Liver (tissue), 9 donors: ENCODE data around the gene TUFT1. TPM values are rescaled to one million over a fixed set of nuclear protein-coding genes. Genes with fewer than 3 reads are reported as not detected.

Source experiments
- DNase-seq: peaks from one replicate; pipeline ENCODE4 v3.0.0-alpha.2; 2017; ENCODE audit warnings: low spot score
- H3K27ac ChIP-seq, 2 donors: one replicate each; pipeline ENCODE4 v1.7.0; 2013; ENCODE audit warnings: inconsistent platforms in 2 of 2, low read length in 2 of 2, control low read depth in 1 of 2, low read depth in 1 of 2, mild to moderate bottlenecking in 1 of 2
- H3K27me3 ChIP-seq, 4 donors: one replicate each; pipeline versions ENCODE4 v1.6.1 to v1.7.0; 2013; ENCODE audit warnings: low read length in 3 of 4, inconsistent platforms in 1 of 4, mild to moderate bottlenecking in 1 of 4, moderate library complexity in 1 of 4; ENCODE audit not compliant: control insufficient read depth in 4 of 4, insufficient read depth in 4 of 4
- H3K36me3 ChIP-seq, 4 donors: one replicate each; pipeline versions ENCODE4 v1.6.1 to v1.7.0; 2013; ENCODE audit warnings: low read length in 3 of 4, mild to moderate bottlenecking in 3 of 4, low read depth in 1 of 4, moderate library complexity in 1 of 4; ENCODE audit not compliant: control insufficient read depth in 4 of 4, insufficient read depth in 3 of 4
- H3K4me1 ChIP-seq, 4 donors: one replicate each; pipeline versions ENCODE4 v1.6.1 to v1.7.0; 2013; ENCODE audit warnings: low read length in 3 of 4, mild to moderate bottlenecking in 3 of 4, moderate library complexity in 1 of 4; ENCODE audit not compliant: control insufficient read depth in 4 of 4, insufficient read depth in 4 of 4
- H3K4me3 ChIP-seq, 3 donors: one replicate each; pipeline versions ENCODE4 v1.6.1 to v1.7.0; 2013; ENCODE audit warnings: low read length in 3 of 3, control low read depth in 1 of 3, low read depth in 1 of 3, mild to moderate bottlenecking in 1 of 3
- H3K9ac ChIP-seq, 2 donors: one replicate each; pipeline ENCODE4 v1.7.0; 2013; ENCODE audit warnings: low read length in 2 of 2, mild to moderate bottlenecking in 2 of 2, moderate library complexity in 2 of 2, control low read depth in 1 of 2, low read depth in 1 of 2
- H3K9me3 ChIP-seq, 4 donors: one replicate each; pipeline versions ENCODE4 v1.6.1 to v1.7.0; 2013; ENCODE audit warnings: low read length in 3 of 4; ENCODE audit not compliant: control insufficient read depth in 4 of 4
- EGR1 ChIP-seq, 2 donors: IDR thresholded peaks; 2 replicates each; pipeline ENCODE4 v1.6.1; 2016 to 2018; ENCODE audit warnings: antibody characterized with exemption in 2 of 2, low read depth in 2 of 2
- FOXA1 ChIP-seq: IDR thresholded peaks from 2 replicates; pipeline ENCODE4 v1.6.1; 2016; ENCODE audit warnings: antibody characterized with exemption
- FOXA2 ChIP-seq: IDR thresholded peaks from 2 replicates; pipeline ENCODE4 v1.6.1; 2016; ENCODE audit warnings: antibody characterized with exemption
- GABPA ChIP-seq, 2 donors: IDR thresholded peaks in 1 of 2; conservative IDR thresholded peaks in 1 of 2; 2 replicates each; pipeline ENCODE4 v1.6.1; 2016; ENCODE audit warnings: antibody characterized with exemption in 2 of 2, mild to moderate bottlenecking in 1 of 2, moderate library complexity in 1 of 2
- HNF4G ChIP-seq: IDR thresholded peaks from 2 replicates; pipeline ENCODE4 v1.6.1; 2016; ENCODE audit warnings: antibody characterized with exemption
- JUND ChIP-seq, 2 donors: IDR thresholded peaks; 2 replicates each; pipeline ENCODE4 v1.6.1; 2016; ENCODE audit warnings: antibody characterized with exemption in 2 of 2
- NR2F2 ChIP-seq: IDR thresholded peaks from 2 replicates; pipeline ENCODE4 v1.6.1; 2016; ENCODE audit warnings: antibody characterized with exemption
- RXRA ChIP-seq, 2 donors: IDR thresholded peaks; 2 replicates each; pipeline ENCODE4 v1.6.1; 2017 to 2018; ENCODE audit warnings: antibody characterized with exemption in 2 of 2, mild to moderate bottlenecking in 1 of 2
- SP1 ChIP-seq: IDR thresholded peaks from 2 replicates; pipeline ENCODE4 v1.6.1; 2018; ENCODE audit warnings: antibody characterized with exemption, mild to moderate bottlenecking
- YY1 ChIP-seq: IDR thresholded peaks from 2 replicates; pipeline ENCODE4 v1.6.1; 2016; ENCODE audit warnings: antibody characterized with exemption, mild to moderate bottlenecking
- WGBS: extraction: QIAGEN DNeasy Blood & Tissue Kit; methylation state at CpG from one replicate; pipeline ENCODE4 v1.1.7; 2013; 5-methylcytosine and 5-hydroxymethylcytosine counted together
- polyA plus RNA-seq, 2 donors: library from polyadenylated mRNA; stranded (reverse) in 1 of 2; unstranded in 1 of 2; fragments of 200-250 nt in 1 of 2; fragments of >200 nt in 1 of 2; fragmentation: Nextera tagmentation in 1 of 2; extraction: Ambion mirVana in 1 of 2; gene quantifications; one replicate each; pipeline versions ENCODE4 v1.2.1 to v1.2.3, GENCODE V29; 2013 to 2015
- total RNA-seq, 2 donors: library from RNA; depleted of rRNA; stranded (reverse); fragments of >200 nt; gene quantifications; one replicate each; pipeline ENCODE4 v1.2.3, GENCODE V29; 2014
- TF ChIP-seq, protein P1 (sequence below): IDR thresholded peaks from 2 replicates; pipeline ENCODE4 v1.6.1; 2016; ENCODE audit warnings: antibody characterized with exemption
- TF ChIP-seq, protein P2 (sequence below): IDR thresholded peaks from 2 replicates; pipeline ENCODE4 v1.6.1; 2016; ENCODE audit warnings: antibody characterized with exemption
- TF ChIP-seq, protein P3 (sequence below): fragments of 150-350 bp; IDR thresholded peaks from 2 replicates; pipeline ENCODE4 v1.5.1; 2017; ENCODE audit warnings: improper control_type of control experiment, low read depth, low read length; ENCODE audit not compliant: missing input control
- TF ChIP-seq, protein P4 (sequence below): IDR thresholded peaks from 2 replicates; pipeline ENCODE4 v1.6.1; 2016; ENCODE audit warnings: antibody characterized with exemption
- TF ChIP-seq, protein P5 (sequence below): IDR thresholded peaks from 2 replicates; pipeline ENCODE4 v1.6.1; 2016; ENCODE audit warnings: antibody characterized with exemption, mild to moderate bottlenecking
- donor health status: healthy.
- donor health status: healthy.
- donor health status: healthy.
- donor health status: healthy.
- donor health status: healthy.

The TUFT1 gene
- total and polyA plus RNA-seq, 4 donors = 1.7 to 4.8 (median 3.0) TPM

DNA sequence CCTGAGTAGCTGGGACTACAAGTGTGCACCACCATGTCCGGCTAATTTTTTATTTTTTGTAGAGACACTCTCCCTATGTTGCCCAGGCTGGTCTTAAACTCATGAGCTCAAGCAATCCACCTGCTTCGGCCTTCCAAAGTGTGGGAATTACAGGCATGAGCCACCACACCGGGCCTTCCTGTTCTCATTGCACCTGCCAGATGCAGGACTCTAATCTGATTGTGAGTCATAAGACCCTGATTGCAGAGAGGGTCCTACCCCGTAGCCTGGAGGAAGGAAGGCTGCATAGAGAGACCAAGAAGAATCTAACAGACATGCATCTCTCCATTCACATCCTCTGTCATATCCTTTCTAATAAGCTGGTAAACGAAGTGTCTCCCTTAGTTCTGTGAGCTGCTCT is 48.5 kb upstream of the TUFT1 start (continued):
- TF ChIP-seq, protein P1, sequence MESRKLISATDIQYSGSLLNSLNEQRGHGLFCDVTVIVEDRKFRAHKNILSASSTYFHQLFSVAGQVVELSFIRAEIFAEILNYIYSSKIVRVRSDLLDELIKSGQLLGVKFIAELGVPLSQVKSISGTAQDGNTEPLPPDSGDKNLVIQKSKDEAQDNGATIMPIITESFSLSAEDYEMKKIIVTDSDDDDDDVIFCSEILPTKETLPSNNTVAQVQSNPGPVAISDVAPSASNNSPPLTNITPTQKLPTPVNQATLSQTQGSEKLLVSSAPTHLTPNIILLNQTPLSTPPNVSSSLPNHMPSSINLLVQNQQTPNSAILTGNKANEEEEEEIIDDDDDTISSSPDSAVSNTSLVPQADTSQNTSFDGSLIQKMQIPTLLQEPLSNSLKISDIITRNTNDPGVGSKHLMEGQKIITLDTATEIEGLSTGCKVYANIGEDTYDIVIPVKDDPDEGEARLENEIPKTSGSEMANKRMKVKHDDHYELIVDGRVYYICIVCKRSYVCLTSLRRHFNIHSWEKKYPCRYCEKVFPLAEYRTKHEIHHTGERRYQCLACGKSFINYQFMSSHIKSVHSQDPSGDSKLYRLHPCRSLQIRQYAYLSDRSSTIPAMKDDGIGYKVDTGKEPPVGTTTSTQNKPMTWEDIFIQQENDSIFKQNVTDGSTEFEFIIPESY = no peak

DNA sequence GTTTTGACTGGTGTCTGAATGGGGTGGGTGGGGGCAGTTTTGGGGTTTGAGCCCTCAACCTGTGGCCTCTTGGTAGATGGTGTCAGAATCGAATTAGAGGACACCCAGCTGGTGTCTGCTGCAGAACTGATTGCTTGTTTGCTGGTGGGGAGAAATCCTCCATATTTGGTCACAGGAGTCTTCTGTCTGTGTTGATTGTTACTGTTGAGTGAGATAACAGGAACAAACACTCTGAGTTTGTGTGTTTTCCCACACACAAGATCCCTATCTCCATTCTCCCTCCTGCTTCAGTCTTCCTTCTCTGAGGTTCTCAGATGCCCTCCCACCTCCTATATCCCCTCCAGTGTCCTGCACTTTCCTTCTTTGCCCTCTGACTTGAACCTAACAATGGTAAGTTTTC is 48.0 kb upstream of the TUFT1 start:
- no peaks in the 10 kb centered on the region for H3K9me3 ChIP-seq
- no peak overlapping the region for H3K9ac ChIP-seq
- TF ChIP-seq, protein P1 = no peak
- TF ChIP-seq GABPA (IDR thresholded peaks at IDR 0.05 in 1 of 2, conservative IDR thresholded peaks at IDR 0.05 in 1 of 2) (no peak), SP1 (no peak), YY1 (no peak), HNF4G (no peak), NR2F2 (no peak), JUND (IDR thresholded peaks at IDR 0.05) (no peak), RXRA (IDR thresholded peaks at IDR 0.05) (no peak), FOXA2 (no peak), EGR1 (IDR thresholded peaks at IDR 0.05; ENCODE audit: low read depth in 2 of 2) (no peak), FOXA1 (no peak)
- TF ChIP-seq, protein P2, sequence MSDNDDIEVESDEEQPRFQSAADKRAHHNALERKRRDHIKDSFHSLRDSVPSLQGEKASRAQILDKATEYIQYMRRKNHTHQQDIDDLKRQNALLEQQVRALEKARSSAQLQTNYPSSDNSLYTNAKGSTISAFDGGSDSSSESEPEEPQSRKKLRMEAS = no peak
- TF ChIP-seq, protein P3, sequence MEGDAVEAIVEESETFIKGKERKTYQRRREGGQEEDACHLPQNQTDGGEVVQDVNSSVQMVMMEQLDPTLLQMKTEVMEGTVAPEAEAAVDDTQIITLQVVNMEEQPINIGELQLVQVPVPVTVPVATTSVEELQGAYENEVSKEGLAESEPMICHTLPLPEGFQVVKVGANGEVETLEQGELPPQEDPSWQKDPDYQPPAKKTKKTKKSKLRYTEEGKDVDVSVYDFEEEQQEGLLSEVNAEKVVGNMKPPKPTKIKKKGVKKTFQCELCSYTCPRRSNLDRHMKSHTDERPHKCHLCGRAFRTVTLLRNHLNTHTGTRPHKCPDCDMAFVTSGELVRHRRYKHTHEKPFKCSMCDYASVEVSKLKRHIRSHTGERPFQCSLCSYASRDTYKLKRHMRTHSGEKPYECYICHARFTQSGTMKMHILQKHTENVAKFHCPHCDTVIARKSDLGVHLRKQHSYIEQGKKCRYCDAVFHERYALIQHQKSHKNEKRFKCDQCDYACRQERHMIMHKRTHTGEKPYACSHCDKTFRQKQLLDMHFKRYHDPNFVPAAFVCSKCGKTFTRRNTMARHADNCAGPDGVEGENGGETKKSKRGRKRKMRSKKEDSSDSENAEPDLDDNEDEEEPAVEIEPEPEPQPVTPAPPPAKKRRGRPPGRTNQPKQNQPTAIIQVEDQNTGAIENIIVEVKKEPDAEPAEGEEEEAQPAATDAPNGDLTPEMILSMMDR = no peak
- TF ChIP-seq, protein P4, sequence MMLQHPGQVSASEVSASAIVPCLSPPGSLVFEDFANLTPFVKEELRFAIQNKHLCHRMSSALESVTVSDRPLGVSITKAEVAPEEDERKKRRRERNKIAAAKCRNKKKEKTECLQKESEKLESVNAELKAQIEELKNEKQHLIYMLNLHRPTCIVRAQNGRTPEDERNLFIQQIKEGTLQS = no peak
- TF ChIP-seq, protein P5, sequence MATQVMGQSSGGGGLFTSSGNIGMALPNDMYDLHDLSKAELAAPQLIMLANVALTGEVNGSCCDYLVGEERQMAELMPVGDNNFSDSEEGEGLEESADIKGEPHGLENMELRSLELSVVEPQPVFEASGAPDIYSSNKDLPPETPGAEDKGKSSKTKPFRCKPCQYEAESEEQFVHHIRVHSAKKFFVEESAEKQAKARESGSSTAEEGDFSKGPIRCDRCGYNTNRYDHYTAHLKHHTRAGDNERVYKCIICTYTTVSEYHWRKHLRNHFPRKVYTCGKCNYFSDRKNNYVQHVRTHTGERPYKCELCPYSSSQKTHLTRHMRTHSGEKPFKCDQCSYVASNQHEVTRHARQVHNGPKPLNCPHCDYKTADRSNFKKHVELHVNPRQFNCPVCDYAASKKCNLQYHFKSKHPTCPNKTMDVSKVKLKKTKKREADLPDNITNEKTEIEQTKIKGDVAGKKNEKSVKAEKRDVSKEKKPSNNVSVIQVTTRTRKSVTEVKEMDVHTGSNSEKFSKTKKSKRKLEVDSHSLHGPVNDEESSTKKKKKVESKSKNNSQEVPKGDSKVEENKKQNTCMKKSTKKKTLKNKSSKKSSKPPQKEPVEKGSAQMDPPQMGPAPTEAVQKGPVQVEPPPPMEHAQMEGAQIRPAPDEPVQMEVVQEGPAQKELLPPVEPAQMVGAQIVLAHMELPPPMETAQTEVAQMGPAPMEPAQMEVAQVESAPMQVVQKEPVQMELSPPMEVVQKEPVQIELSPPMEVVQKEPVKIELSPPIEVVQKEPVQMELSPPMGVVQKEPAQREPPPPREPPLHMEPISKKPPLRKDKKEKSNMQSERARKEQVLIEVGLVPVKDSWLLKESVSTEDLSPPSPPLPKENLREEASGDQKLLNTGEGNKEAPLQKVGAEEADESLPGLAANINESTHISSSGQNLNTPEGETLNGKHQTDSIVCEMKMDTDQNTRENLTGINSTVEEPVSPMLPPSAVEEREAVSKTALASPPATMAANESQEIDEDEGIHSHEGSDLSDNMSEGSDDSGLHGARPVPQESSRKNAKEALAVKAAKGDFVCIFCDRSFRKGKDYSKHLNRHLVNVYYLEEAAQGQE = no peak
- no peak overlapping the region for H3K27ac ChIP-seq
- WGBS = 59% methylated on average over 1 of the region's 1 CpG
- no peaks in the 10 kb centered on the region for H3K4me1 ChIP-seq
- H3K36me3 ChIP-seq = no peaks in the 10 kb centered on the region
- no peak for DNase-seq
- H3K27me3 ChIP-seq = no peaks in the 10 kb centered on the region
- no peak overlapping the region for H3K4me3 ChIP-seq
